NCI-H2171 (cell line): ENCODE data around the gene MAPK6.
"Not testable (repeated sequence)": the region's sequence is repeated elsewhere in the genome, so short reads cannot be mapped to it uniquely, and the experiment has no call there.

Experiments
- DNase-seq: peaks from one replicate; lab custom pipeline; 2025; lab: John Stamatoyannopoulos, UW

The MAPK6 gene

GRCh38 chr15:52042051-52042851 is 23.2 kb downstream of the MAPK6 start:
- DNase-seq = no peak

GRCh38 chr15:52045795-52046298 is 26.8 kb downstream of the MAPK6 start:
- not testable (repeated sequence) for DNase-seq

- not testable (repeated sequence) for DNase-seq
Measured at GRCh38 chr15:52046552-52046951, 27.5 kb downstream of the MAPK6 start.

- no peak for DNase-seq
Measured at GRCh38 chr15:52050416-52050815, 31.4 kb downstream of the MAPK6 start.

- DNase-seq = no peak
Measured at GRCh38 chr15:52052066-52052935, 33.3 kb downstream of the MAPK6 start.

- DNase-seq = no peak
Measured at GRCh38 chr15:52054381-52054780, 35.4 kb downstream of the MAPK6 start.

GRCh38 chr15:52054858-52055257 is 35.8 kb downstream of the MAPK6 start:
- DNase-seq = not testable (repeated sequence)

GRCh38 chr15:52056001-52056400 is 37.0 kb downstream of the MAPK6 start:
- DNase-seq = no peak

- DNase-seq = no peak
Measured at GRCh38 chr15:52056496-52056895, 37.5 kb downstream of the MAPK6 start.

GRCh38 chr15:52057996-52058395 is 39.0 kb downstream of the MAPK6 start:
- DNase-seq = no peak

- no peak for DNase-seq
Measured at GRCh38 chr15:52060501-52060900, 41.5 kb downstream of the MAPK6 start.

- no peak for DNase-seq
Measured at GRCh38 chr15:52066842-52067544, 48.0 kb downstream of the MAPK6 start.

- no peak for DNase-seq
Measured at GRCh38 chr15:52067545-52067926, 48.5 kb downstream of the MAPK6 start.

- no peak for DNase-seq
Measured at GRCh38 chr15:52068004-52068615, 49.1 kb downstream of the MAPK6 start.

GRCh38 chr15:52069559-52069958 is 50.5 kb downstream of the MAPK6 start:
- DNase-seq = no peak

GRCh38 chr15:52071570-52071969 is 52.6 kb downstream of the MAPK6 start:
- DNase-seq = no peak

GRCh38 chr15:52076889-52077781 is 58.1 kb downstream of the MAPK6 start:
- no peak for DNase-seq

GRCh38 chr15:52078197-52078875 is 59.3 kb downstream of the MAPK6 start:
- no peak for DNase-seq

- DNase-seq = peak; percentile 51
Measured at GRCh38 chr15:52078876-52079700, 60.1 kb downstream of the MAPK6 start.
